ENCODE measurements around the gene KCNIP3. TPM values are rescaled to one million over a fixed set of nuclear protein-coding genes. Genes with fewer than 3 reads are reported as not detected.

The KCNIP3 gene
- total RNA-seq, 1 donor from 2014 or later, result 0.68 TPM

DNA sequence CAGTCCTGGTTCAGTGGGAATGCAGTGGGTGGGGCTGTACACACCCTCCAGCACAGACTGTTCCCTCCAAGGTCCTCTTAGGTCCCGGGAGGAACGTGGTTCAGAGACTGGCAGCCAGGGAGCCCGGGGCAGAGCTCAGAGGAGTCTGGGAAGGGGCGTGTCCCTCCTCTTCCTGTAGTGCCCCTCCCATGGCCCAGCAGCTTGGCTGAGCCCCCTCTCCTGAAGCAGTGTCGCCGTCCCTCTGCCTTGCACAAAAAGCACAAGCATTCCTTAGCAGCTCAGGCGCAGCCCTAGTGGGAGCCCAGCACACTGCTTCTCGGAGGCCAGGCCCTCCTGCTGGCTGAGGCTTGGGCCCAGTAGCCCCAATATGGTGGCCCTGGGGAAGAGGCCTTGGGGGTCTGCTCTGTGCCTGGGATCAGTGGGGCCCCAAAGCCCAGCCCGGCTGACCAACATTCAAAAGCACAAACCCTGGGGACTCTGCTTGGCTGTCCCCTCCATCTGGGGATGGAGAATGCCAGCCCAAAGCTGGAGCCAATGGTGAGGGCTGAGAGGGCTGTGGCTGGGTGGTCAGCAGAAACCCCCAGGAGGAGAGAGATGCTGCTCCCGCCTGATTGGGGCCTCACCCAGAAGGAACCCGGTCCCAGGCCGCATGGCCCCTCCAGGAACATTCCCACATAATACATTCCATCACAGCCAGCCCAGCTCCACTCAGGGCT, 87.9 kb downstream of the KCNIP3 start:
- no peak overlapping the region for H3K4me3 Mint-ChIP-seq (ENCODE audit: unreplicated experiment)
- DNase-seq (ENCODE audit: low read depth) (no peak), FAIRE-seq (no peak)
- no peak overlapping the region for H3K4me2 ChIP-seq (ENCODE audit: low read length)
- no peaks in the 10 kb centered on the region for H3K4me1 Mint-ChIP-seq (ENCODE audit: low read depth, unreplicated experiment)
- peaks cover 42% of the 10 kb centered on the region for H3K27me3 Mint-ChIP-seq (ENCODE audit: low read depth, unreplicated experiment)
- H3K9me3 ChIP-seq (ENCODE audit: insufficient read depth, low read depth, low read length), result no peaks in the 10 kb centered on the region
- no peak overlapping the region for H3K27ac Mint-ChIP-seq (ENCODE audit: unreplicated experiment)
- no peak for TF ChIP-seq EZH2 (IDR thresholded peaks at IDR 0.05; ENCODE audit: insufficient read depth, low read length)
- TF ChIP-seq, protein P1, sequence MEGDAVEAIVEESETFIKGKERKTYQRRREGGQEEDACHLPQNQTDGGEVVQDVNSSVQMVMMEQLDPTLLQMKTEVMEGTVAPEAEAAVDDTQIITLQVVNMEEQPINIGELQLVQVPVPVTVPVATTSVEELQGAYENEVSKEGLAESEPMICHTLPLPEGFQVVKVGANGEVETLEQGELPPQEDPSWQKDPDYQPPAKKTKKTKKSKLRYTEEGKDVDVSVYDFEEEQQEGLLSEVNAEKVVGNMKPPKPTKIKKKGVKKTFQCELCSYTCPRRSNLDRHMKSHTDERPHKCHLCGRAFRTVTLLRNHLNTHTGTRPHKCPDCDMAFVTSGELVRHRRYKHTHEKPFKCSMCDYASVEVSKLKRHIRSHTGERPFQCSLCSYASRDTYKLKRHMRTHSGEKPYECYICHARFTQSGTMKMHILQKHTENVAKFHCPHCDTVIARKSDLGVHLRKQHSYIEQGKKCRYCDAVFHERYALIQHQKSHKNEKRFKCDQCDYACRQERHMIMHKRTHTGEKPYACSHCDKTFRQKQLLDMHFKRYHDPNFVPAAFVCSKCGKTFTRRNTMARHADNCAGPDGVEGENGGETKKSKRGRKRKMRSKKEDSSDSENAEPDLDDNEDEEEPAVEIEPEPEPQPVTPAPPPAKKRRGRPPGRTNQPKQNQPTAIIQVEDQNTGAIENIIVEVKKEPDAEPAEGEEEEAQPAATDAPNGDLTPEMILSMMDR (IDR thresholded peaks at IDR 0.05; ENCODE audit: insufficient read depth, low read depth, low read length), result no peak
- no peak overlapping the region for H3K27ac ChIP-seq (ENCODE audit: low read depth, low read length)
- H3K4me3 ChIP-seq (ENCODE audit: insufficient read depth, low read depth, low read length), result no peak overlapping the region
- no peaks in the 10 kb centered on the region for H3K27me3 ChIP-seq (ENCODE audit: insufficient read depth, low read length)
- H4K20me1 ChIP-seq (ENCODE audit: insufficient read depth, low read length), result no peaks in the 10 kb centered on the region
- H3K36me3 ChIP-seq (ENCODE audit: insufficient read depth, low read length), result no peaks in the 10 kb centered on the region
- H3K4me1 ChIP-seq (ENCODE audit: insufficient read depth, low read length), result no peaks in the 10 kb centered on the region
- no peak overlapping the region for H3K9ac ChIP-seq (ENCODE audit: low read length)
- H3K79me2 ChIP-seq (ENCODE audit: insufficient read depth, low read length), result no peaks in the 10 kb centered on the region
- H2AFZ ChIP-seq (ENCODE audit: low read depth, low read length), result no peak overlapping the region
- peaks cover 3% of the 10 kb centered on the region for H3K9me3 Mint-ChIP-seq (ENCODE audit: unreplicated experiment)
- no peaks in the 10 kb centered on the region for H3K36me3 Mint-ChIP-seq (ENCODE audit: low read depth, unreplicated experiment)

DNA sequence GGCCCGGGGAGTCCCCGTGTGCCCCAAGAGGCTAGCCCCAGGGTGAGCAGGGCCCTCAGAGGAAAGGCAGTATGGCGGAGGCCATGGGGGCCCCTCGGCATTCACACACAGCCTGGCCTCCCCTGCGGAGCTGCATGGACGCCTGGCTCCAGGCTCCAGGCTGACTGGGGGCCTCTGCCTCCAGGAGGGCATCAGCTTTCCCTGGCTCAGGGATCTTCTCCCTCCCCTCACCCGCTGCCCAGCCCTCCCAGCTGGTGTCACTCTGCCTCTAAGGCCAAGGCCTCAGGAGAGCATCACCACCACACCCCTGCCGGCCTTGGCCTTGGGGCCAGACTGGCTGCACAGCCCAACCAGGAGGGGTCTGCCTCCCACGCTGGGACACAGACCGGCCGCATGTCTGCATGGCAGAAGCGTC, 88.4 kb downstream of the KCNIP3 start:
- no peaks in the 10 kb centered on the region for H3K9me3 ChIP-seq (ENCODE audit: insufficient read depth, low read depth, low read length)

More for the DNA sequence above, 88.4 kb downstream of the KCNIP3 start:
- no peak overlapping the region for H2AFZ ChIP-seq (ENCODE audit: low read depth, low read length)
- Mint-ChIP-seq H3K4me1 (ENCODE audit: low read depth, unreplicated experiment) (no peaks in the 10 kb centered on the region), H3K36me3 (ENCODE audit: low read depth, unreplicated experiment) (no peaks in the 10 kb centered on the region), H3K27ac (ENCODE audit: unreplicated experiment) (no peak overlapping the region), H3K9me3 (ENCODE audit: unreplicated experiment) (peaks cover 3% of the 10 kb centered on the region), H3K4me3 (ENCODE audit: unreplicated experiment) (no peak overlapping the region), H3K27me3 (ENCODE audit: low read depth, unreplicated experiment) (peaks cover 39% of the 10 kb centered on the region)
- H3K4me3 ChIP-seq (ENCODE audit: insufficient read depth, low read depth, low read length), result no peak overlapping the region
- H3K79me2 ChIP-seq (ENCODE audit: insufficient read depth, low read length), result no peaks in the 10 kb centered on the region
- no peaks in the 10 kb centered on the region for H3K4me1 ChIP-seq (ENCODE audit: insufficient read depth, low read length)
- FAIRE-seq (no peak), DNase-seq (ENCODE audit: low read depth) (no peak)
- no peaks in the 10 kb centered on the region for H4K20me1 ChIP-seq (ENCODE audit: insufficient read depth, low read length)
- no peaks in the 10 kb centered on the region for H3K36me3 ChIP-seq (ENCODE audit: insufficient read depth, low read length)
- H3K27ac ChIP-seq (ENCODE audit: low read depth, low read length), result no peak overlapping the region
- no peak overlapping the region for H3K9ac ChIP-seq (ENCODE audit: low read length)
- no peaks in the 10 kb centered on the region for H3K27me3 ChIP-seq (ENCODE audit: insufficient read depth, low read length)
- no peak overlapping the region for H3K4me2 ChIP-seq (ENCODE audit: low read length)
- no peak for TF ChIP-seq EZH2 (IDR thresholded peaks at IDR 0.05; ENCODE audit: insufficient read depth, low read length)
- TF ChIP-seq, protein P1 (IDR thresholded peaks at IDR 0.05; ENCODE audit: insufficient read depth, low read depth, low read length), result no peak

Measured in astrocyte (in vitro differentiated cells and primary cell).